ENCODE measurements around the gene GRID2. TPM values are rescaled to one million over a fixed set of nuclear protein-coding genes. Genes with fewer than 3 reads are reported as not detected.

Gene GRID2
- total and polyA plus RNA-seq, 8 donors: 0.39 TPM; not detected in 7

GRCh38 chr4:92524131-92524530 lies 220.4 kb downstream of the GRID2 start:
- Histone ChIP-seq H3K4me1 (no peaks in the 10 kb centered on the region), H3K9me3 (no peaks in the 10 kb centered on the region), H3K27me3 (no peaks in the 10 kb centered on the region), H3K27ac (no peak overlapping the region), H3K4me3 (no peak overlapping the region), H3K36me3 (no peaks in the 10 kb centered on the region)
- no peak for ATAC-seq
- no peak for TF ChIP-seq CTCF (IDR thresholded peaks at IDR 0.05)
- DNase-seq: no peak
- intact Hi-C loops (cut with DNase I): no loop called here
- no peak for FAIRE-seq

- FAIRE-seq (no peak), ATAC-seq (no peak), DNase-seq (no peak)
- WGBS, 2 donors: 54 to 66% methylated on average over 4 of the region's 4 CpGs
- Histone ChIP-seq H3K36me3 (no peaks in the 10 kb centered on the region), H3K27me3 (no peaks in the 10 kb centered on the region), H3K4me1 (no peaks in the 10 kb centered on the region), H3K27ac (no peak overlapping the region), H3K9me3 (no peaks in the 10 kb centered on the region), H3K4me3 (no peak overlapping the region)
- intact Hi-C loops (cut with DNase I): no loop called here
- no peak for TF ChIP-seq CTCF (IDR thresholded peaks at IDR 0.05)
Observed at GRCh38 chr4:92528541-92528940, 224.8 kb downstream of the GRID2 start.

- Histone ChIP-seq H3K4me1 (no peaks in the 10 kb centered on the region), H3K36me3 (no peaks in the 10 kb centered on the region), H3K27me3 (no peaks in the 10 kb centered on the region), H3K9me3 (no peaks in the 10 kb centered on the region), H3K27ac (no peak overlapping the region), H3K4me3 (no peak overlapping the region)
- no peak for DNase-seq
- 73 to 75% methylated on average over 2 of the region's 2 CpGs for WGBS, 2 donors
- TF ChIP-seq CTCF (IDR thresholded peaks at IDR 0.05): no peak
- intact Hi-C loops (cut with DNase I): no loop called here
- ATAC-seq: no peak
- FAIRE-seq: no peak
Observed at GRCh38 chr4:92529510-92529909, 225.7 kb downstream of the GRID2 start.

DNA sequence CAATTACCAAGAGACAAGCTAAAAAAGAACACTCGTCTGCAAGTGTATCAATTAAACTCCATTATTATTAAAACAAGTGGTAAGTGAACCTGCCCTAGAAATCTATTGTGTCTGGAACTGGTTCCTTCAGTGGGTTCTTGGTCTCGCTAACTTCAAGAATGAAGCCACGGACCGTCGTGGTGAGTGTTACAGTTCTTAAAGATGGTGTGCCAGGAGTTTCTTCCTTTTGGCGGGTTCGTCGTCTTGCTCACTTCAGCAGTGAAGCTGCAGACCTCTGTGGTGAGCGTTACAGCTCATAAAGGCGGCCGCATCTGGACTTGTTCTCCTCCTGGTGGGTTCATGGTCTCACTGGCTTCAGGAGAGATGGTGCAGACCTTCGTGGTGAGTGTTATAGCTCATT lies 231.8 kb downstream of the GRID2 start:
- intact Hi-C loops (cut with DNase I): no loop called here
- H3K27me3 ChIP-seq: no peaks in the 10 kb centered on the region
- FAIRE-seq (no peak), ATAC-seq (no peak), DNase-seq (no peak)
- no peaks in the 10 kb centered on the region for H3K4me1 ChIP-seq
- no peaks in the 10 kb centered on the region for H3K9me3 ChIP-seq
- 84 to 88% methylated on average over 12 of the region's 12 CpGs for whole genome bisulfite sequencing, 2 donors
- no peaks in the 10 kb centered on the region for H3K36me3 ChIP-seq
- no peak overlapping the region for H3K4me3 ChIP-seq
- no peak for TF ChIP-seq CTCF (IDR thresholded peaks at IDR 0.05)
- H3K27ac ChIP-seq: no peak overlapping the region

- ATAC-seq: no peak
- H3K27ac ChIP-seq: no peak overlapping the region
- no peak for FAIRE-seq
Observed at GRCh38 chr4:92551616-92552015, 247.8 kb downstream of the GRID2 start.

More at GRCh38 chr4:92551616-92552015, 247.8 kb downstream of the GRID2 start:
- Histone ChIP-seq H3K36me3 (no peaks in the 10 kb centered on the region), H3K4me3 (no peak overlapping the region), H3K27me3 (no peaks in the 10 kb centered on the region), H3K4me1 (no peaks in the 10 kb centered on the region), H3K9me3 (no peaks in the 10 kb centered on the region)
- intact Hi-C loops (cut with DNase I): no loop called here
- no peak for TF ChIP-seq CTCF (IDR thresholded peaks at IDR 0.05)
- WGBS, 2 donors: 56 to 72% methylated on average over 1 of the region's 1 CpG
- no peak for DNase-seq
